HG03521 (cell line): ENCODE measurements around the gene PYGM.
A peak's percentile ranks its signal among the peaks of the same experiment; 100 is the strongest.

Experiments used
- ATAC-seq: cut with Tn5 transposase; IDR thresholded peaks from one replicate; pipeline ENCODE4 v1.9.1; 2021; ENCODE audit warnings: mild to moderate bottlenecking, moderate library complexity; ENCODE audit not compliant: unreplicated experiment

PYGM gene

GRCh38 chr11:64759722-64760719 is at the start of gene PYGM:
TSS of gene PYGM (minus strand) at chr11:64759974. CDS start at chr11:64759898, 76 bp downstream.
- ATAC-seq: no peak

- no peak for ATAC-seq
Observed at GRCh38 chr11:64805481-64805880, 45.7 kb upstream of the PYGM start.

DNA sequence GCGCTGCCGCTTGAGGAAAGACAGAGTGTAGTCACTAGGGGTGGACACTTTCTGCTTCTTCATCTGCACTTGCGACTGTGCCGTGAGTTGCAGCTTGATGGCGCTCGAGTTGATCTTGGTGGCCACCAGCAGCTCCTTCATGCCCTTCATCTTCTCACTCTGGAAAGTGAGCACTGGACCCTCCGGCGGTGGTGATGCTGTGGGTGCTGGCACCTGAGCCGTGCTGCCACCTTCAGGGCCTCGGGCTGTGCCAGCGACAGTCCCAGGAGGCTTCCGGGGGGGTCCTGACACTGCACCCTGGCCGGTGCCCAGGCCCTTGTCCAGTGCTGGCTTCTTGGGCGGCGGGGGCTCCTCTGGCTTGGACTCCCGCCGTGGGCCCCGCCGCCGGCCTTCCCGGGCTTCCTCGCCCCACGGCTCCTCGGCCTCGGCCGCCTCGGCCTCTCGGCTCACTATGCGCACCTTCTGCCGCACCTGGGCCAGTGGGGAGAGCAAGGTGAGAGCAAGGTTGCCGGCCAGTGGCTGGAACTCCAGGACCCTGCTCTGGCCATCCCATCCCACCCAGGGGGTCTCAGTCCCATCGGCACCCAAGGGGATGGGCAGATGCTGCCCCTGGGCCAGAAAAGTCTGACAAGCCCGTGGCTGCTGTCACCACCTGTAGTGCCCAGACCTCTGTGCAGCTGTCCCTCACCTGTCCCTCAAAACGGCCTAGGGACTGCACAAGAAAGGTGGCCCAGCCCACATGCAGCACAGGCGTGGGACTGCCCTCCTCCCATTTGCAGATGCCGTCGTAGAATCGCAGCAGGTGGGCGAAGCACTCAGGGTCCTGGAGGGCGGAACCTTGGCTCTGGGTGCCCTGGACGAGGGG is 44.8 kb upstream of the PYGM start:
- no peak for ATAC-seq

DNA sequence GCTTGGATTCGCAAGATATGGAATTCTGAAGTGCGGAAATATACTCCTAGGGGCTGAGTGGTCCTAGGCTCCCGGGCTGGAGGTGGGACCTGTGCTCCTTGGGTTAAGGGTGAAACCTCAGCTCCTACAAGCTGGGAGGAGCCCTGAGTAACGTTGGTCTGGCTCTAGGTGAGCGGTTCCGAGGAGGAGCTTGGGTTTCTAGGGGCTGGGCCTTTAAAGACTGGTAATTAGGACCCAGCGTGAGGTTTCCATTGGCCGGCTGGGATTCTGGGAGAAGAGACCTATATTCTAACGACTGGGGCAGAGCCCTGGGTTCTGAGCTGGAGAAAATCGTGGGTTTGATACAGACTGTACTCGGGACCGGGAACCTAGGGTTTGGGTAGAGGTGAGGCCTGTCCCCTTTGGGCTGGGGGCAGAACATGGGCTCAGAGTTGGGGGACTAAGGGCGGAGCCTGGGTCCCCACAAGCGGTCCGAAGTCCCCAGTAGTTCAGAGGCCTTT is 44.1 kb upstream of the PYGM start:
- ATAC-seq: no peak

DNA sequence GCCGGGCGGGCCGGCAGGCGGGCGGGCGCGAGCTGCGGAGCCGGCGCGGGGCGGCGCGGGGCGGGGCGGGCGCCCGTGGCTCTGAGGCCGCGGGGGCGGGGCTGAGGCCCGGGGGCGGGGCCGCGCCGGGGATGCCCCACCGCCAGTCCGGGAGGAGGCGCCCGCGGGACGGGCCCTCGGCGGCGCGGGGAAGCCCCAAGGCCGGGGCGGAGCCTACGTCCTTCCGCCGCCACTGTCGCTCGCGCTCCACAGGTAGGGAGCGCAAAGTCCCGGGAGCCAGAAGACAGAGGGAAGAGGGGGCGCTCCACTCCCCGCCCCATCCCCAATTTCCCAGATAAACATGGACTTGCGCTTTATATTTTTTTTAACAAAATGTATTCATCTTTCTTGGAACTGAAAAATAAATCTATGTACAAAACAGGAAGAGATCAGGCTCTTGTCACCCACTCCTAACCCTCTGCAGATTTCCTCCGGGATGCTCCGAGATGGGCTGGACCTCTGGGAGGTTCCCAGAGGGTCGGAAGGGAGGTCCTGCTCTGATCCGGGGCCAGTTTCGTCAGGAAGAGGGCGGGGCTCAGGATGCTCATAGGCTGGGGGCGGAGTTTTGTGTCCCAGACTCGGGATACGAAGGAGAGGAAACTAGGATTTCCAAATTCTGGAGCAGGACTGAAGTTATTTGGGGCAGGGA is 43.5 kb upstream of the PYGM start, which contains the start of gene MAP4K2:
Gene MAP4K2, minus strand, starts transcription at position 57 of the 688 bp plus-strand sequence. CDS start 65 bp downstream, outside the sequence.
- ATAC-seq: peak; percentile 73

- ATAC-seq: peak; percentile 25
Observed at GRCh38 chr11:64802370-64803157, 42.8 kb upstream of the PYGM start.

GRCh38 chr11:64801561-64802369 is 42.0 kb upstream of the PYGM start:
- no peak for ATAC-seq

- ATAC-seq: no peak
Observed at GRCh38 chr11:64801158-64801464, 41.3 kb upstream of the PYGM start.

DNA sequence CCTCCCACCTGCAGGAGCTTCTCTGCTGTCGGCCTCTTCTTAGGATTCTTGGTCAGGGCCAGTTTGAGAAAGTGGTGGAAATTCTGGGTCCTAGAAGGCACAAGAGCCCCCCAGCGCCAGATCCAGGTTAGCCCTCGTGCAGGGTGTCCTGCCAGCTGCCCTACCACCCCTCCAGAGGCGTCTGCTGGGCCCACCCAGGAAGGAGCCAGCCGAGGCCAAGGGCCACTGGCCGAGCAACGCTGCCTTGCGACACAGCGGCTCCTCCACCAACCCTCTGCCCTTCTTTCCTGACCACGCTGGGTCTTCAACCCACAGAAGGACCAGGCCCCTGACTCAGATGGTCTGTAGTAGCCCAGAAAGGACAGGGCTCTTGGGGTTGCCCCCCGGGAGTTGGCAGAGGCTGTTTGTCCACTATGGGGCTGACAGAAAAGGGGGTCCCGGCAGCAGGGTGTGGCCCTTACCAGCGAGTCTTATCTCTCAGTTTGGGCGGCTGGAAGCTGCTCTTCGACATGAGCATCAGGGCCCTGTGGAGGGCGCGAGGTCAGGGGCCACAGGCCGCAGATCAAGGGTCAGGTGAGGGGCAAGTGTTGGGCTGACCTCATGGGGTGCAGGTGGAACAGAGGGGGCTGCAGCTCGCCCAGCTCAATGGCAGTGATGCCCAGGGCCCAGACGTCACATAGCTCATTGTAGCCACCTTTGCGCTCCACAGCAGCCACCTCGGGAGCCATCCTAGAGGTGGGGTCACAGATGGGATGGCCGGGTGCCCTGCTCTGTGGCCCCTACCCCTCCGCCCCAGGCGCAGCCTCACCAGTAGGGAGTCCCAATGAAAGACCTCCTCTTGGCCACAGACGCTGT is 40.8 kb upstream of the PYGM start:
- no peak for ATAC-seq

DNA sequence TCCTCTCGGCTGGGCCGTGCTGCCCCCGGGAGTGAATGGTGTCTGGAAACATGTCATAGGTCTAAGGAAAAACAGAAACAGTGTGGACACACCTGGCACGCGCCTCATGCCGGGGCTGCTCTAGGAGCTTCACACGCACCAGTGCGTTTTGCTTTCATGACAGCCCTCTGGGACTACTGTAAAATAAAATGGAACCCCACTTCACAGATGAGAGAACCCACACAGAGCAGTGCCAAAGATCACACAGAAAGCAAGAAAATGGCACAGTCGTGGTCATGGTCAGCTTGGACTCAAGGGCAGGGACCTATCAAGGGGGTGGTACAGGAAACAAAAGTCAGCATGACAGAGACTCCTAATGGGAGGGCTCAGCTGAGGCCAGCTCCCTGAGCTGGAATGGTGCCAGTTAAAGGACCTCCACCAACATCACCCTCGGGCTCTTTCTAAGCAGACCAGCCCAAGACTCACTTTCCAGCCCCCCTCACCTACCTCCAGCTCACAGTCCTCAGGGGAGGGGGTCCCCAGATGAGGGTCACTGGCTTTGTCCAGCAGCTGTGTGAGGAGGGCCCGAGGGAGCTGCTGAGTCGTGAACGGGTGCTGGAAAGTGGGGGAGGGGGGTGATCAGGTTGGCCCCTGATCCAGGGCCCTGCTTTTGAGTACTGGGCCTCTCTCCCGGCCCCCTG is 40.0 kb upstream of the PYGM start:
- ATAC-seq: no peak

DNA sequence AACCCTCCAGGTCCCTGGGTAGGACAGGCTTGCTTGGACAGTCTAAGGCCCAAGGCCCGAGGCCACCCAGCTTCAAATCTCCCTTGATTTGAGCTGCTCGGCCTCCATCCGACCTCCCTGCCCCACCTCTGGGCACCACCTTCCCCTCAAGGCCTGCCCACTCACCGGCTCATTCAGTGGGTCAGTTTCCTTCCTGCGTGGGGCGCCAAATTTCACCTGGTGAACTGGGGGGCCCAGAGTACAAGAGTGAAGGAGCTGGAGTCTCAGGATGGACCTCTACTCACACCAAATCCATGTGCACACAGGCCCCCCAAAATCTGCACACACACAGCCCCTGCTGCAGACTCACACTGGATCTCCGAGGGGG is 39.5 kb upstream of the PYGM start:
- no peak for ATAC-seq

- no peak for ATAC-seq
Observed at GRCh38 chr11:64796757-64797541, 37.2 kb upstream of the PYGM start.

DNA sequence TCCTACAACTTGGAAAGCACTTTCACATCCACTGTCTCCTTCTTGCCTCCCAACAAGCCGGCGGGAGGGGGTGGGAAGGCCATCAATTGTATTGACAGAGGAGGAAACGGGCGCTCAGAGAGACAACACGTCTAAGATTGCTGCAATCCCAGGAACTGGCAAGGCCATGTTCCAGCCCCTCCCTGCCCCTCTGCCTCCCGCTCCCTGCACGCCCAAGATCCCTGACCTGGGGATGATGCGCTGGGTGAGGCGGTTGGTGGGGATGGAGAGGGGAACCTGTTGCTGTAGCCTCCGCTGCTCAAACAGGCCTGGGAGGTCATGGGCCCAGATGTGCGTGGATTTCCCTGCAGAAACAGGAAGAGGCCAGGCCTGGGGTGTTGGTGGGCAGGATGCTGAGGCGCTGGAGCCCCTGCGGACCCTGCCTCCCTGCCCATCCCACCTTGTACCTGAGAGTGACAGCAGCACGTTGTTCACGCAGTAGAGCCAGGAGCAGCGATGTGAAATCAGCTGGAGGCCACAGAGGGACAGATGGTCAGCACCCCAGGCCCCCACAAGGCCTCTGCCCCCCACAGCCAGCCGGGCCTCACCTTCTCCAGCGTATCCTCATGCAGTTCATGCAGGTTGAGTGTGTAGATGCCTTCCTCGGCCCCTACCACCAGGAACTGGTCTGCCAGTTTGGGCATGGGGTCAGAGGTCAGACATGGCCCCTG is 36.4 kb upstream of the PYGM start:
- no peak for ATAC-seq

DNA sequence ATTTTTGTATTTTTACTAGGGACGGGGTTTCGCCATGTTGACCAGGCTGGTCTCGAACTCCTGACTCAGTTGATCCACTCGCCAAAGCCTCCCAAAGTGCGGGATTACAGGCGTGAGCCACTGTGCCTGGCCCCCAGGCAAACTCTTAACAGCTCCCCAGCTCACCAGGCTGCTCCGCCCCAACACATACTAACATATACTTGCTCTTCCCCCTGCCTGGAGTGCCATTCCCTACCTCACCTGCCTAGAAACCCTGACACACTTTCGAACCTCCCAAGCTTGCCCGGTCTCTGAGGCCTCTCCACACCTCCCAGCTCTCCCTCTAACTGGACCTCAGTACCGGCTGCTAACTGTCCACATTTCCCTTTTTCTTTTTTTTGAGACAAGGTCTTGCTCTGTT is 34.8 kb upstream of the PYGM start:
- no peak for ATAC-seq

DNA sequence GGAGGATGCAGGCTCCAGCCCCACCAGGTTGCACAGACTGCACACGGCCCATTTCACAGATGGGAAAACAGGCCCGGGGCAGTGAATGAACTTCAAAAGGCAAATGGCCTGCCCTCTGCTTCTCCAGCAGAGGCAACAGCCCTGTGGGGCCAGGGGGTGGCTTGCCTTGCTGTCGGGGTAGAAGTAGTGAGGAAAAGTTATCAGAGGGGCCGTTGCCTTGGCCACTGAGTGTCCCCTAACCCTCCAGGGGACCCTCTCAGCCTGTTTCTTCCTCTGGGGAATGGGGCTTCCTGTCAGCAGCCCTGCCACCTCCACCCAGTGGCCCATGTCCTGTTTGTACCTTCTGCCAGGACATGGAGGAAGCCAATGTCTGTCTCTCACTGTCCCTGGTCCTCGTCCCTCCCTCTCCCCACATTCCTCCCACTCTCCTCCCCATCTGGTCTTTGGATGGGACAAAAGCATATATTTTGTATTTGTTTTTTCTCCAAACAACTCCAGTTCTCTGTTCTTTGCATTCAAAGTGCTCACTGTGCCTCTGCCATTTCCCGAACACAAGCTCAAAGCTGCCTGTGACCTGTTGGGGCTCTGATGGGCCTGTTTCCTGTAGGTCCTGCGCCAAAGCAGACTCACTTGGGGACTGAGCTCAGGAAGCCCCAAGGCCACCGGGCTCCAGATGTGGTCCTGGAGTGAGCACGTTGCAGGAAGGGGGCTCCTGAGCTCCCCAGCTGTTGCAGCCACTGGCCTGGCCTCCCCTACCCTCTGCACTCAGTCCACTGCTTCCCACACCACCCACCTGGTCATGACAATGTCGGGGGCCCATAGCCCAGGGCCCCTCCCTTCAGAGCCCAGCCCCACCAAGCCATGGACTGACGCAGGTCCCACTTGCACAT is 33.7 kb upstream of the PYGM start:
- ATAC-seq: no peak
